GM18861 (cell line): Measurements from ENCODE around the gene DDX49.
"Not testable (repeated sequence)": the region's sequence is repeated elsewhere in the genome, so short reads cannot be mapped to it uniquely, and the experiment has no call there.

Source experiments
- ATAC-seq: cut with Tn5 transposase; IDR thresholded peaks from one replicate; pipeline ENCODE4 v1.9.1; 2021; ENCODE audit not compliant: unreplicated experiment

Gene DDX49

DNA sequence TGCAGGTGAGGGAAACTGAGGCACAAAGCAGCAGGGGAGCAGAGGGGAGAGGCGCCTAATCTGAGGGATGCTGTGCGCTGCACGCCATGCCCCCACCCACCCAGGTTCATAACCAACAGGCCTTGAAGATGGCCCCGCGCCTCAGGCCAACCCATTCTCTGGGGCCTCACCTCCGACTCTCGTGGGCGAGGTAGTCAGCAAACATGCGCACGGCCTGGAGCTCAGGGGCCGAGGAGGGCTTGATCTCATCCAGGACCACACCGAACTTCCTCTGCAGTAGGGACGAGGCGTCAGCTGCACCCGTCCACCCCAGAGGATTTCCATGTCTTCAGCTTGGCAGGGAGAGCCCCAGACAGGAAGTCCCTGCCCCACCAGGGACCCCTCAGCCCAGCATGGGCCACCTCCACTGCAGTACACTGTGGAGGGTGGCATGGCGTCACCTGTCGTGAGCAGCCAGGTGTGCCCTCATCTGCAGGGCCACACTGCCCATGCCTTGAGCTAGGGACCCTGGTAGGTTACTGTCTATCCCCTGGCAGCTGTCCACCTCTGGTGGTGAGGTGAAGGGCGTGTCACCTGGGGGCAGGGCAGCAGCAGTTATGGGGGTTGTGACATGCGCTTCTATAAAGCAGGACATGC lies 8.6 kb upstream of the DDX49 start:
- ATAC-seq = no peak

DNA sequence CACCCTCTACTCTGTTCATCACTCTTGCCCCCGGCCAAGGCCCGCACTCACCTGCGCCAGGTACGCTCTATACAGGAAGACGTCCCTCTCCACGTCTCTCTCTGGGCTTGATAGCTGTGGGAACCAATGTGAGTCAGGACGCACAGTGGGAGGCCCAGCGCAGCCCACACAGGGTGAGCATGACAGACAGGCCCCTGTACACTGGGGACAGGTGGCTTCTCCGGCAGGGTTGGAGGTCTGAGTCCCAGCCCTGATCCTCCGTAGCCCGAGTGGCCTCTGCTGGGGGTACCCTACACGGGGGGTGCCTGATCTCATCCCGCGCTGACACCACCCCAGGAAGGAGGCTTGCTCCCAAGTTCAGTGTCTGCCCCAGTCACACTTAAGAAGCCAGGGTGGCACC lies 6.6 kb upstream of the DDX49 start:
- no peak for ATAC-seq

DNA sequence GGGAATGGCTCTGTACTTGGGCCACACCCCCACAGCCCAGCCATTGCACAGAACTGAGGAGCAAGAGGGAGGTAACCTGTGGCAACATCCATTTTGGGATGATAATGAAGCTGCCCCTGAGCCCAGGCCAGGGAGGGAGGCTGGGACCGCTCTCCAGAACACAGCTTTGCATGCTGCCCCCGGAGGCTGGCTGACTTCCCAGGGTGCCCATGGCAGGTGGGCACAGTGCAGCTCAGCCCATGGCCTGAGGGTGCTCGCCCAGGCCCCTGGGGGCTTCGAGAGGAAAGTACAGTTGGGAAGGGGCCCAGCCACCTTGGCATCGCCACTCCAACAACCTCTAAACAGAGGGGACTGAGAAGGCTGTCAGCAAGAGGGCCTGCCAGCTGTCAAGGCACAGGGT lies 6.0 kb upstream of the DDX49 start:
- ATAC-seq = no peak

DNA sequence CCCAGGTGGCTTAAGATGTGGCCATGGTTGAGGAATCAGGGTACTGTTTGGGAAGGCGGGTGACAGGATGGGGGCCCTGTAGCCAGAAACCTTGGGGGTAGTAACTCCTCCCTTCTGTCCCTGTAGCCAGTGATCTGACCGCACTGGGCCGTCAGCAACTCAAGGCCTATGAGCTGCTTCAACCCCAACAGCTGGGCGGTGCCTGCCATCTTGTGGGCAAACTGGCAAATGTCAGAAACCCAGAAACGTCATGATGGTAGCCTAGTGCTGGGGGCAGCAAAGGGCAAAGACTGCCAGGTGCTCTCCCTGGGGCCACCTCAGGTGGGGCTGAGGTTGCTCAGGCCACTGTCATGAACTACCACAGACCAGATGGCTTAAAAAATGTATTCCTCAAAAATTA lies 3.9 kb upstream of the DDX49 start:
- no peak for ATAC-seq

DNA sequence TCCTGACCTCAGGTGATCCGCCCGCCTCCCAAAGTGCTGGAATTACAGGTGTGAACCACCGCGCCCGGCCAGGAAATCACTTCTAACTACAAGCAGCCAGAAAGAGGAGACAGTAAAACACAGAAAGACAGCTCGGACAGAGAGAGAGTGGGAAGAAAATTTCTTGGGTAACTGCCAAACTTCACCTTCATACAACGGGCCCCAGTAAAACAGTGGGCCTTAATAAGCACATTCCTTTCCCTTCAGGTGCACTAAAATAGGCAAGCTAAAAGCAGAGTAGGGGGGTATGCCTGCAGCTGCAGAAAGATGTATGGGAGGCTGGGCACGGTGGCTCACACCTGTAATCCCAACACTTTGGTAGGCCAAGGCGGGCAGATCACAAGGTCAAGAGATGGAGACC lies 1.9 kb upstream of the DDX49 start:
- ATAC-seq = not testable (repeated sequence)

DNA sequence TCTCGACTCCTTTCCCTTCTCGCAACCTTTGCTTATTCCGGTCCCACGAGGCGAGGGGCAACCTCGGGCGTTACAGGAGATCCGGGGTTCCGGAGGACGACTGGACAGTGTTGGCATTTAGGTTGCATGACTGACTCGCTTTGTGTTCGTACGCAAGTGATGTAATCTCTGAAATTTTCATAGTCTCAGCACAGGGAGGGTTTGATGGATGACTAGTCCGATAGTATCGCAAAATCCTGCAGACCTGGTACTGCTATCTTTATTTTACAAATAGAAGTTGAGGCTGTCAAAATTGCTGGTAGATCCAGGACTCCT lies 342 bp downstream of the DDX49 start:
- ATAC-seq = no peak

DNA sequence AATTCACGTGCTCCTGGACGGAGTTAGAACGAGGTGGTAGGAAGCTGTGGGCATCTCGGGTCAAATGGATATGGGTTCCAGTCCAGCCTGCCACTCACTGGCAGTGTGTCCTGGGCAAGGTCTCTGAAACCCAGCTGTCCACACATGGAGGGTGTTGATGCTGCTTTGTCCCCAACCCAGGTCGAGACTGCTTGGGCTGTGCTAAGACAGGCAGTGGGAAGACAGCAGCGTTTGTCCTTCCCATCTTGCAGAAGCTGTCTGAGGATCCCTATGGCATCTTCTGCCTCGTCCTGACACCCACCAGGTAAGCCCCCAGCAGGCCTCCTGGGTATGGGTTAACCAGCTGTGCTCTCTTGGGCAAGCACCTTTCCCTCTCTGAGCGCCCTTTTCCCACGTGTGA lies 885 bp downstream of the DDX49 start:
- ATAC-seq = no peak

DNA sequence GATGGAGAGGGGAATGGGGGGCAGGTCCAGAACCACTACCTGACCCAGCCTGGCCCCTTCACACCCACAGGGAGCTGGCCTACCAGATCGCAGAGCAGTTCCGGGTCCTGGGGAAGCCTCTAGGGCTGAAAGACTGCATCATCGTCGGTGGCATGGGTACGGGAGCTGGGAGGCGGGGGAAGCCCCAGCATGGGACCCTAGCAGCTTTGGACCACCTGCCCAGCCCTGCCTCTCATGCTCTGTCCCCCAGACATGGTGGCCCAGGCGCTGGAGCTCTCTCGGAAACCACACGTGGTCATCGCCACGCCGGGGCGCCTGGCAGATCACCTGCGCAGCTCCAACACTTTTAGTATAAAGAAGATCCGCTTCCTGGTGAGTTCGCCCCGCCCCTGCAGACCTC lies 2.1 kb downstream of the DDX49 start:
- ATAC-seq = no peak

DNA sequence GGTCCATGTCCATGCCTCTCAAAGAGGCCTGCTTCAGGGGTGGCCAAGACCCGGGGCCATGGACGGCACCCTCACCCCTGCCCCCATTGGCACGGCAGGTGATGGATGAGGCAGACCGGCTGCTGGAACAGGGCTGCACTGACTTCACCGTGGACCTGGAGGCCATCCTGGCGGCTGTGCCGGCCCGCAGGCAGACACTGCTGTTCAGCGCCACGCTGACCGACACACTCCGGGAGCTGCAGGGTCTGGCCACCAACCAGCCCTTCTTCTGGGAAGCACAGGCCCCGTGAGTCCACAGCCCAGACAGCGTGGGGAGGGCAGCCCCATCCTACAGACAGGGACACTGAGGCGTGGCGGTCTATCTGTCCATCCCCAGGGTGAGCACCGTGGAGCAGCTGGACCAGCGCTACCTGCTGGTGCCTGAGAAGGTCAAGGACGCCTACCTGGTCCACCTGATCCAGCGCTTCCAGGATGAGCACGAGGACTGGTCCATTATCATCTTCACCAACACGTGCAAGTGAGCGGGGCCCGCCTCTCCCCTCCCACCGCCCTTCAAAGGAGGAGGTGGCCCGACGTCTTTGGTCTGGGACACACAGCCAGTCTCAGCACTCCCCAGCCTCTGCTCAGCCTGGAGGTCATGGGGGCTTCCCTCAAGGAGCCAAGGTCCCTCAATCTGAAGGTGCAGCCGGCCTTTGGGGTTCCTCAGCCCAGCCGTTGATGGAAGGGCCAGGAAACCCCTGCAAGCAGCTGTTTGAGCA lies 2.9 kb downstream of the DDX49 start:
- no peak for ATAC-seq

DNA sequence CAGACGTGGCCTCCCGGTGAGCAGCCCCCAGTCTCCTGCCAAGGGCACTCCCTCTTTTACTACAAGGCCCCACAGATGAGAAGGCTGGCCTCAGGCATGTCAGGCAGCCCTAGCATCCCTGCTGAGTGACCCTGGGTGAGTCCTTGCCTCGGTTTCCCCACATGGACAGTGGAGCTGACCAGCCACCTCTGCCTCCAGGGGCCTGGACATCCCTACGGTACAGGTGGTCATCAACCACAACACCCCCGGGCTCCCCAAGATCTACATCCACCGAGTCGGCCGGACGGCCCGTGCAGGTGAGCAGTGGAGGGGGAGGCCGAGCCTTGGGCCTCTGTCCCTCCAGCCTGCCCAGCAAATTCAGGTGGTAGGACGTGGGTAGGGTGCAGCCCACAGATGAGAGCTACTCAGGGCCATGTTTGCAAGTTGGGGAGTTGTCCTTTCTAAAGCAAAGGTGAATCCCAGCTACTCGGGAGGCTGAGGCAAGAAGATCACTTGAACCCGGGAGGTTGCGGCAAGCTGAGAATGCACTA lies 5.2 kb downstream of the DDX49 start:
- ATAC-seq = no peak

DNA sequence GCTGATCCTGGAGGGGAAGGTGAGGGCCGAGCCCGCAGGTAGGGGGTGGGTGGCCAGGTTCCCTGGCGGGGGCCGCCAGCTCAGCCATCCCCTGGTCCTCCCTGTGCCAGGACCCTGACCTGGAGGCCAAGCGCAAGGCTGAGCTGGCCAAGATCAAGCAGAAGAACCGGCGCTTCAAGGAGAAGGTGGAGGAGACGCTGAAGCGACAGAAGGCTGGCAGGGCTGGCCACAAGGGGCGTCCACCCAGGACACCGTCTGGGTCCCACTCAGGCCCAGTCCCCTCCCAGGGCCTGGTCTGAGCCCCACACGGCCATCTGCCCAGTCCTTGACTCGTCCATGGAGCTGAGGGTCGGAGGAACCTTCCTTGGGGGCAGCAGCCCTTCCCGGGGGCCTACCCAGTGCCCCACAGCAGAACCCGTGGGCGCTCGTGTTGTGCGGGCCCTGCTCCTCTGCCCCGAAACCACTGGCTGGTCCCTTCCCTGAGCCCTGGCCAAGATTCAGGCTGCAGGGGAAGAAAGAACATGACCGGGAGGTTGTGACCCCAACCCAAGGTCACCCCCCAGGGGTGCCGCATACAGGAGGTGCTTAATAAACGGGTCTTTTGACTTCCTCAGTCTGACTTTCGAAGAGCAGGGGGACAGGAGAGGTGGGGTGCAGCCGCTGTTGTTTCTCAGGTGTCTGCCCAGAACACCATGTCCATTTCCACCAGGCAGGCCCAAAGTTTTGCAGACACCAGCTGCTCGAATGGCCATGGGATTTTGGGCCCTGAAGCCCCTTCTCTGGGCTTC lies 8.7 kb downstream of the DDX49 start:
- no peak for ATAC-seq

DNA sequence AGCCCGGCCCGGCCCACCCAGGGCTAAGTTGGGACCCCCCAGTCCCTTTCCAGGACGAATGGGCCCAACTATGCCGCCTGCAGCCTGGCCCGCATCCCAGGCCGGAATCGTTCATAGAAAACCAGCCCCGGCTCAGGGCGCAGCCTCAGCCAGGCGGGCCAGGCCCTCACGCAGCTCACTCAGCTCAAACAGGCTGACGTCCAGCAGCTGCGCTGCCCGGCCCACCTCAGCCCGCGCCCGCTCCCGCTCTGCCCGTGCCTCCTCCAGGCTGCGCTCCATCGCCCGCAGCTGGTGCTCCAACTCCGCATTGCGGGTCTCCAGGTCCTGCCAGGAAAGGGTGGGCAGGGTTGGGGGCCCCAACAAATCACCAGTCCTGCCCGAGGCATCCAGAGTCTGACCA lies 9.8 kb downstream of the DDX49 start:
- no peak for ATAC-seq

DNA sequence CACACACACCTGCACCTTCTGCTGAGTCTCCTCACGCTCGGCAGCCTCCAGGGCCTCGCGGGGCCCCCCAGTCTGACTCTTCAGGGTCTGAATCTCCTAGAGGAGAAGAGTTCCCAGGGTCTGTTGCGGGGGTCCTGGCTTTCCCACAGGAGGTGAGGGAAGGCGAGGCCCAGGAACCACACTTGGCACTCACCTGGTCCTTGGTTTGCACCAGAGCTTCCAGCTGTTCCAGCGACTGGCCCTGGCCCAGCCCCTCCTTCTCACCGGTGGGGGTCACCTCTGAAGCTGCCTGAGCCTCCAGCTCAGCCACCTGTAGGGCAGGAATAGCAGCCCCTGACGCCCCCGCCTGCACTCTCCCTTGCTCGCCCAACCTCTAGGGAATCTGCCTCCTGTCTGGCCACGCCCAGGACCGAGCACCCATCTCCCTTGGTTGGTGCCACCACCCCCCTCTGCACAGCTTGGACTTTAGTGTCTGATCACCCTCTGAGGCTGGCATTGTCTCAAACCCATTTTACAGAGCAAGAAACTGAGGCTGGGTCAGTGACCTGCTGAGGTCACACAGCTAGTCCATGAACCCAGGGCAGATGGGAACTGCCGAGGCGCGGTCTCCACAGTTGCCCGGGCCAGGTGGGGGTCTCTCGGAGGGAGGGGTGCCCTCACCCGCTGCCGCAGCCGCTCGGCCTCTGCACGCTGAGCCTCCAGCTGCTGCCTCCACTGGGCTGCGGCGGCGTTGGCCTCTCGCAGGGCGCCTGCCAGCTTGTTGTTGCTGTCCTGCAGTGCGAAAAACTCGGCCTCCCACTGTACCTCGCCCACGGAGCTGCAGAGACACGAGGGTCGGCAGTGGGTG lies 12.0 kb downstream of the DDX49 start:
- ATAC-seq = no peak

DNA sequence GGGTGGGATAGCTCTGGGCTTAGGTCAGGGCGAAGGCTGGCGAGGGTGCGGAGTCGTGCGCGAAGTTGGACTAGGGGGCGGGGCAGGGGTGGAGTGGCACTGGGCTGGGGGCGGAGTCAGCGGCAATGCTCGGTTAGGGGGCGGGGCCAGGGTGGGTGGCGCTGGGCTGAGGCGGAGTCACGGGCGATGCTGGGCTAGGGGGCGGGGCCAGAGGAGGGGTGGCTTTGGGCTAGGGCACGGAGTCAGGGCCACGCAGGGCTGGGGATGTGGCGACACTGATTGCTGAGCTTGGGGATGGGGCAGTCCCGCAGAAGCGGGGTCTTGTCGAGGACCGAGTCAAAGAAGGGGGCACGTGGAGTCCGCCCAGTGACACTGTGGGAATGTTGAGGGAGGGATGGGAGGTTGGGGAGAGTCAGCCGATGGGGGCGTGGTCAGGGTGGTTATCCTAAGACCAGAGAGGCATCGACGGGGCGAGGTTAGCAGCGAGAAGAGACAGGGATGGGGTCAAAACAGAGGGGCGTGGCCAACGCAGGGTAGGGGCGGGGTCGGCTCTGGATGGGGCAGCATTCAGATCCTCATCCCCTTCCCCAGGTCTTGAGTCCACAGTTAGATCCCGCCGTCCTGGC lies 12.8 kb downstream of the DDX49 start:
- ATAC-seq = no peak

DNA sequence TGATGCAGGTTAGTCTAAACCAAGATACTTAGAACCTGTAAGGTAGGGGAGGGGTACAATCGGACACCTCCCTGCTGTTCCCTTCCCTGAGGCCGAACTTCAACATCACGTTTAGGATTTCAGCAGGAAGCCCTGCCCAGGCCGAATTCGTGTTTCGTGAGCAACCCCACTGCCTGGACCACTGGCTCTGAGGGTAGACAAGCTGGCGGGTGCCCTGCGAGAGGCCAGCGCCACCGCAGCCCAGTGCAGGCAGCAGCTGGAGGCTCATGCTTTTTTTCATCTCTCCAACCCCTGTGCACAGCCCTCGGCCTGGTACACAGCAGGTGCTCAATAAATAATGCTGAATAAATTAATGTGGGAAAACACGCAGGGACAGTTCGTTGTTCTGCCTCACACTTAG lies 13.8 kb downstream of the DDX49 start:
- no peak for ATAC-seq

DNA sequence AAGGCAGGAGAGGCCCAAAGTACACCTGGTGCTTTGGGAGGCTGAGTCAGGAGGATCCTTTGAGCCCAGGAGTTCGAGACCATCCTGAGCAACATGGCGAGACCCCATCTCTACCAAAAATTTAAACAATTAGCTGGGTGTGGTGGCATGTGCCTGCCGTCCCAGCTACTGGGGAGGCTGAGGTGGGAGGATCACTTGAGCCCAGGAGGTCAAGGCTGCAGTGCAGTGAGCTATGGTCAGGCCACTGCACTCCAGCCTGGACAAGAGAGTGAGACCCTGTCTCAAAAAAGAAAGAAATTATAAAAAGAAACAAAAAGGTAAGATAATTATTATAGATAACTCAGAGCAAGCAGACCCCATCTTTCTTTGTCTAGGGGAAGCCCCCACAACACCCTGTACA lies 19.6 kb downstream of the DDX49 start:
- ATAC-seq = no peak

DNA sequence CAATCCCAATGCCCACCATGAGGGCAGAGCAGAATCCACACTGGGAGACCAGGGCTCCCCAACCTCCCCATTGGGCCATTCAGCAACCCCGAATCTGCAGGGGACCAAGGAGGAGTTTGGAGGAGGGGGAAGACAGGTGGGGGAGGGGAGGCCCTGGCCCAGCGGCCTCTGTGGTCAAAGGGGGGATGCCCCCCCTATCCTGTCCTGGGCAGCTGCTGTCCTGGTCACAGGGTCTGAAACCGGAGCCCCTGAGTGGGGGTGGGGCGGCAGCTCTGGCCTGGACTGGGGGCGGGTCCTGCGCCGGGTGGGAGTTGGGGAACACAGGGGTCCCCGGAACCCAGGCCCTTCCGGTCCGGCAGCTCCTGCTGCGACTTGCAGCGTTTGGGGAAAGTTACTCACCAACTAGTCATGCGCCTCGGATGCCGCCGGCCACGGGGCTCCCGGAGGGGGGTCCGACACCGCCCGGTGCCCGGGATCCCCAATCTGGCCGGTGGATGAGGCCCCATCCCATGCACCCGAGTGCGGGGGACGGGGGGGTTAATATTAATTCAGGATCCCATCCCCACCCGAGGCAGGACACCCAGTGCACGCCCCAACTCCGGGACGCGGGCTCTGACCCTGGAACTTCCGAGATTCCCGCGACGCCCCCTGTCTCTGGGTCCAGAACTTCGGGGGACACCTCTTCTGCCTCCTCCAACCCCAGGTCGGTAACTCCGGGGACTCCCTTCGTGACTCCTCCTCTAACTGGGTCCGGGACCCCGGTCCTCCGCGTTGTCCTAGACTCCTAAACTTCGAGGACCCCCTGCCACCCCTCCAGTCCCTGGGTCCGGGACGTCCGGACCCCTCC lies 20.6 kb downstream of the DDX49 start:
- ATAC-seq = no peak

DNA sequence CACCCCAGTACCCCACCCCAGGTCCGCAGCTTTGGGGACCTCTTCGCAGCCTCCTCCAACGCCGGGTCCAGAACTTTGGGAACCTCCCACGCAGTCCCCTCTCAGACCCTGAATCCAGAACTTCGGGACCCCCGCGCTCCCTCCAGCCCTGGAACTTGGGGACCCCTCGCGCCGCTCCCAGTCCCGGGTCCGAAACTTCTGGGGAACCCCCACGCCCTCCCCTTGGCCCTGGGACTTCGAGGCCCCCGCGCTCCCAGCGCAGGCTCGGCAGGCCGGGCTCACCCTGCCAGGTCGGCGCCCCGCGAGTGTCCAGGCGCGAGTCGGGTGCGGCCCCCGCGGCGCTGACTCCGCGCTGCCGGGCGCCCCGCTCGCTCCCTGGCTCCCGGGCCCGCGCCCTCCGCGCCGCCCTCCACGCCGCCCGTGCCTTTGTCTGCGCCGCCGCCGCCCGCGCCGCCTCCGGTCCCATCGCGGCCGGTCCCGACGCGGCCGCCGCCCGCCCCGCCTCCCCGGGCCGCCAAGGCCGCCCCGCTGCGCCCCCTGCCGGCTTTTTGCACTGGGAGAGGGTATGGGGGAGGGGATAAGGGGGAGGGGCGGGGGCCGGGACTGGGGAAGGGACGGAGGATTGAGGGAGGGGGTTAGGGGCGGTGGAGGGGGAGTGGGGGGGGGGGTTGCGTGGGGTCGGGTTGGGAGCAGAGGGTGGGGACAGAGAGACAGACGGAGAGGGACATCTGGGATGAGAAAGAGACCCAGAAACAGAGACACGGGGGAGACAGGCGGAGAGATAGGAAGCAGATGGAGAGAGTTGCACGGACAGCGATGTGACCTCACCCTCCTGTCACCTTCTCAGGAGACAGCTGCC lies 21.5 kb downstream of the DDX49 start, which contains the start of gene HOMER3:
TSS of gene HOMER3 (minus strand) at position 449 of the 859 bp plus-strand sequence. CDS start 2,235 bp downstream, outside the sequence.
- no peak for ATAC-seq
